Activated gamma-delta T cell treated with Interleukin-2 at 50 U/mL for 16 hours (primary cell): Measurements from ENCODE around the gene CD151.

Experiments
- DNase-seq: peaks from one replicate; pipeline ENCODE4 v3.0.0-alpha.2; 2020

CD151 gene

DNA sequence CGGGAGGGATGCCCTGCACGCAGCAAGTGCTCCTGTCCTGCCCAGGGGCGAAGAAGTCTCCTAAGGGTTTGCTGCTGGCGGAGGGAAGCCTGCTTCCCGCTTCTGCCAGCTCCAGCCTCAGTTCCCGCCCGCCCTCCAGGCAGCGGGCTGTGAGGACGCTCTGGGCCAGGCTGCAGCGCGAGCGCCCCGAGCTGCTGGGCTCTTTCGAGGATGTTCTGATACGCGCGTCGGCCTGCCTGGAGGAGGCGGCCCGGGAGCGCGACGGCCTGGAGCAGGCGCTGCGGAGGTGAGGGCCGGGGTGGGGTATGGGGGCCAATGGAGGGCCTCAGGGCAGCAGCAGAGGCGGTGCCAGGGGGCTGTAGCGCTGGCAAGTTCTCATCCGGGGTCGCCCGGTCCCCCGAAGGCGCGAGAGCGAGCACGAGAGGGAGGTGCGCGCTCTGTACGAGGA, 2.9 kb upstream of the CD151 start:
- DNase-seq: no peak

DNA sequence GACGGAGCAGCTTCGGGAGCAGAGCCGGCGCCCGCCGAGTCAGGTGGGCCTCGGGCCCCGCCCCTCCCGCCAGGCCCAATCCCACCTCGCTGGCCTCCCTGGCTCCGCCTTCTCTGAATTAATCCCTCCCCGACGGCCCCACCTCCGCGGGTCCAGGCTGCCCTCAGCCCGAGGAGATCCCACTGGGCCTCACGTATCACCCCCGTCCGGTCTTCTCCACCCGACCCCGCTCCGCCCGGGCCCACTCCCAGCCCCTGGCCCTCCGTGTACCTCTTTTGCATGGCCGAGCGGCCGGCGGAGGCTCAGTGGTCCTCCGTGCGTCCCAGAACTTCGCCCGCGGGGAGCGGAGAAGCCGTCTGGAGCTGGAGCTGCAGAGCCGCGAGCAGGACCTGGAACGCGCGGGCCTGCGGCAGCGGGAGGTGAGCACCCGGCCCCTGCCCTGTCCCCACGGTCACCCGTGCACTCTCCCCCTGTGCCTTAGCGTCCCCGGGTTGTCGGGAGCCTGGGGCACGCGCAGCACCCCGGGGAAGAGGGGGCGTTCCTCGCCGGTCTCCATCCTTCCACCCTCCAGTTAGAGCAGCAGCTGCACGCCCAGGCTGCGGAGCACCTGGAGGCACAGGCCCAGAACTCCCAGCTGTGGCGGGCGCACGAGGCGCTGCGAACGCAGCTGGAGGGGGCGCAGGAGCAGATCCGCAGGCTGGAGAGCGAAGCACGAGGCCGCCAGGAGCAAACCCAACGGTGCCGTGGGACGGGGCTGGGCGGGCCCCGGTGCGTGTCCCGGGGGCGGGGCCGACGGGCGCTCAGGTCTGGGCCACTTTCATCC, 2.2 kb upstream of the CD151 start:
- DNase-seq: peak; percentile 66

DNA sequence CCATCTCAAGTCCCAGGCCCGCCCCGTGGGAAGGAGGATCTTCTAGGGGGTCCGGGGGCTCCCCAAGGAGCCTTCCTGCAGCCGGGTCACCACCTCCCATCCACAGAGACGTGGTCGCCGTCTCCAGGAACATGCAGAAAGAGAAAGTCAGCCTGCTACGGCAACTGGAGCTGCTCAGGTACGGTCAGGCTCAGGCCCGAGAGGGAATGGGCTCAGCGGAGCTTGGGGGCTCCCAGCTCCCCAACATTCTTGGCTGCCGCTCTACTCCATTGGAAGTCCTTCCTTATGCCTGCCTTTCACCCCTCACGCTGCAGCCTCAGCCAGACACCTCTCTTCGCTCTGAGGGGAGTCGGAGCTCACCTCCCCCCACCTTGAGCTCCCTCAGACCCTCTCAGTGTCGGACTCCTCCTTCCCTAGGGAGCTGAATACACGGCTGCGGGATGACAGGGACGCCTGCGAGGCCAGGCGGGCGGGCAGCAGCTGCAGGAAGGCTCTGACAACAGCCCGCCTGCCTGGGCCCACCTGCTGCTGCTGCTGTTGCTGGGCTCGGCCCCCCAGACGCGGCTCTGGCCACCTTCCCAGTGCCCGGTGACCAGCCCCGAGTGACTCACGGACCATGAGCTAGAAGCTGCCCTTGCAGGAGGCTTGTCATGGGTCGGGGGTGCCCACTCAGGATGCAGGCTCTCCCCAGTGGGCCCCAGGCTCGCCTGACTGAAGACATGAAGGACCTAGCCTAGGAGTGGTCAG, 1.5 kb upstream of the CD151 start:
- no peak for DNase-seq

DNA sequence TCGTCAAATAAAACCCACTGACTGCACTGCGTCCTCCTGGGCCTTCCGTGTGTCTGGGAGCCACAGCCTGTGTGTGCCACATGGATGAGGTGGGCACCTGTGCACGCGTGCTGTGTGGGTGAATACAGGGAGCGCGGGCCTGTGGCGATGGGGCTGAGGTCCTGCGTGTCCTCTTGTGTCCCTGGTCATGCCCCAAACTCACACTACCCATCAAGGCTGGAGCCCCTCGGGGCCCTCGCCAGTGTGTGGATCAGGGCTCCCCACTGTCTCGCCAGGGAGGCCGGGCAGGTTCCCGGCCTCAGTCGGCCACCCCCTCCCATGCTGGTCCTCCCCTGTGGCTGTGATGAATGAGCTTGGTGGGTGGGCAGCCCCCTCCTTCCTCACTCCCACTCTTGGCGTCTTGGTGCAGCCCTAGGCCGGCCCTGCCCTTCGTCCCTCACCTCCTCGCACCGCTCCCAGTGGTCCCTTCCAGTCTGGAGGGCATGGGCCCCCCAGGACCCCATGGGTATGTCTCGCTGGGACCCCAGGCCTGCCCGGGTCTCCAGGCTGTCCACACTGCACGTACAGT, 707 bp upstream of the CD151 start:
- DNase-seq: no peak

DNA sequence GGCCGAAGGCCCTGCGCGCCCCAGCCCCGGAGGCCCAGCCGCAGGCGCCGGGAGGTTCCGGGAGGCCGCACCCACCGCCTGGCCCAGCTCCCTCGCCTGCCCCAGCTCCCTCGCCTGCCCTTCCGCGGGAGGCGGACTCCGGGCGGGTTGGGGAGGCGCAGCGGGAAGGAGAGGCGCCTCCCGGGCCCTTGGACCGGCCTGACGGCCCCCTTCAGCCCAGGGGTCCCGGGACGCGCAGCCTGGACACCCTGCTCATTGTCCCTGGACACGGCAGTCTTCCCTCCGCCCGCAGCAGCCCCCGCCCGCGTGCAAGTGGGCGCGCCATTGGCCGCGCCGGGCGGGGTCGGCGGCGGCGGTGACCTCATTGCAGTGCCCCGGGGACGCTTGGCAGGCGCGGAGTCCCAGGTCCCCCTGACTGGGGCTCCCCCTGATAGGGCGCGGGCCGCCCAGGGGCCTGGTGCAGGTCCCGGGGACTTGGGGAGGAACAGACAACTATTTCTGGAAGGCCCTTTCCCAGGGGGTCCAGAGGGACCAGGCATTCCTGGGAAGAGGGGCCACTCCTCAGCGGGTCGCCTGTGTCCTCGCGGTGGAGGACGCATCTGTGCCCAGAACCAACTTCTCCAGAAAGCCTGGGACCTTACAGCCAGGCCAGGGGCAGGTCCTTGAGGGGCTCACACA, 501 bp downstream of the CD151 start:
- DNase-seq: peak; percentile 26

DNA sequence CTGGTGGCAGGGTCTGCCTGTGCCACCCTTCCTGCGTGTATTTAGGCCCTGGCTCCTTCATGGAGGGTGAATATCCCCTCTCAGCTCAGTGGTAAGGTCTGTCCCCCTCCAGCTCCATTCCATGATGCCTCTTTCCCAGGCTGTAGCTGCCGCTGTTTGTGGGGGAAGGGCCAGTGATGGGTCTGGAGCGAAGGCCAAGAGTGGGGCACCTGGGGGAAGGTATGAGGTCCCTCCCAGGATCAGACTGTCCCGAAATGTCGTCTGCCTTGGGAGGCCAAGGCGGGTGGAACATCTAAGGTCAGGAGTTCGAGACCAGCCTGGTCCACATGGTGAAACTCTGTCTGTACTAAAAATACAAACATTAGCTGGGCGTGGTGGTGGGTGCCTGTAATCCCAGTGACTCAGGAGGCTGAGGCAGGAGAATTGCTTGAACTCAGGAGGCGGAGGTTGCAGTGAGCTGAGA, 1.1 kb downstream of the CD151 start:
- DNase-seq: no peak

DNA sequence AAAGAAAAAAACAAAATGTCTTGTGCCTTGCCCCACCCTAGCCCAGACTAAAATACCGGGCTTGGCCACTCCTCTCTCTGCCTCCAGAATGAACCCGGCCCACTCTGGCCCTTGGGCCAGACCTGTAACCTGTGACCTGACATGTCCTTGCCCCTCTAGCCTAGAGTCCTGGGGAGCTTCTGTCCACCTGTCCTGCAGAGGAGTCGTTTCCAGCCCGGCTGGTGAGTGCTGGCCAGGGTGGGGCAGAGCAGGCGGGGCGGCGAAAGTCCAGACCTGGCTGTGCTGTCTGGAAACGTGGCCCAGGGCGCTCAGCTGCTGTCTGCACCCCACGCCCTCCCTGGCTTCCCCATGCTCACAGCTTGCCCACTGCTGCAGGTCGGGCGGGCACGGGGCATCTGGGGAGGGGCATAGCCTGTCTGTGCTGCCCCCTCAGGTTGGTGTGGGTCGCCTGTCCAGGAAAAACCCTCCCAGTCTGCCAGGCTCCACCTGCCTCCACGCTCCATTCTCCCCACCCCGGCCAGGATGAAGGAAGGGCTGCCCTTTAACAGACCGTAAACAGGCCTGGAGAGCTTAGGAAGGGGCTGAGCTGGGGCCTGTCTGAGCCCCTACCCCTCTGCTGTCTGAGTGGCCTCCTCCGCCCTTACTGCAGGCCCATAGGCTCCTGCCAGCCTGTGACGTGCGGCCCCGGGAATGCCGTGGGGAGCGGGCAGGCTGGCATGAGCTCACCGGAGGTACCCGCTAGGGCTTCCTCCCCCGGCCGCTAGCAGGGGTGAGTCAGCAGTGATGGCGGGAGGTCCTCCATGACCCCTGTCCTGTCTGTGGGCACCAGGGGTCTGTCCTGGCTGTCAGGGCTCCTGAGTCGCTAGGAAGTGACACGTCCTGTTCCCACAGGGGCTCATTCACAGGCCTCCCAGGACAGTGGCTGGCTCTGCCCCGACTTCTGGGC, 1.9 kb downstream of the CD151 start:
- DNase-seq: no peak

DNA sequence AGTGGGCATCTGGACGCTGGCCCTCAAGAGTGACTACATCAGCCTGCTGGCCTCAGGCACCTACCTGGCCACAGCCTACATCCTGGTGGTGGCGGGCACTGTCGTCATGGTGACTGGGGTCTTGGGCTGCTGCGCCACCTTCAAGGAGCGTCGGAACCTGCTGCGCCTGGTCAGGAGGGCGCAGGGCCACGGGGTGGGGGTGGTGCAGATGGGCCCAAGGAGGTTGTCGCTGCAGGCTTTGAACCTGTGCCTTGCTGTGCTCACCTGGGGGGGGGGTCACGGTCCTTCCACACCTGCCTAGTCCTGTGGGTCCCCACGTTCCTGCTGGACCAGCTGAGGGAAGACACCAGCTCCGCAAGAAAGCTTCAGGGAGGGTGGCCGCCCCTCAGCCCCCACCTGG, 3.5 kb downstream of the CD151 start:
- no peak for DNase-seq

DNA sequence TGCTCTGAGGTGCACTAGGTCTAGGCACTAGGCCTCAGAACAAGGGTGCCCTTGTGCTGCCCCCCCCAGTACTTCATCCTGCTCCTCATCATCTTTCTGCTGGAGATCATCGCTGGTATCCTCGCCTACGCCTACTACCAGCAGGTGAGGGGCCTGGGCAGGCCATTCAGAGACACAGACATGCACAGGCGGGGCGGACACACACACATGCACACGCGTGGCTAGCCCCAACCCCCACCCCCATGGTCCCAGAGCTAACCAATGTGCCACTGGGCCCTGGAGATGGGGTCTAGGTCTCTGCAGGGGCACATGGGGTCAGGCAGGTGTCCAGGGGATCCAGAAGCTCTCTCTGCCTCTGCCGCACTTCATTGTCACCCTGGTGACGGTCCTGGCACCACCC, 3.9 kb downstream of the CD151 start:
- no peak for DNase-seq

DNA sequence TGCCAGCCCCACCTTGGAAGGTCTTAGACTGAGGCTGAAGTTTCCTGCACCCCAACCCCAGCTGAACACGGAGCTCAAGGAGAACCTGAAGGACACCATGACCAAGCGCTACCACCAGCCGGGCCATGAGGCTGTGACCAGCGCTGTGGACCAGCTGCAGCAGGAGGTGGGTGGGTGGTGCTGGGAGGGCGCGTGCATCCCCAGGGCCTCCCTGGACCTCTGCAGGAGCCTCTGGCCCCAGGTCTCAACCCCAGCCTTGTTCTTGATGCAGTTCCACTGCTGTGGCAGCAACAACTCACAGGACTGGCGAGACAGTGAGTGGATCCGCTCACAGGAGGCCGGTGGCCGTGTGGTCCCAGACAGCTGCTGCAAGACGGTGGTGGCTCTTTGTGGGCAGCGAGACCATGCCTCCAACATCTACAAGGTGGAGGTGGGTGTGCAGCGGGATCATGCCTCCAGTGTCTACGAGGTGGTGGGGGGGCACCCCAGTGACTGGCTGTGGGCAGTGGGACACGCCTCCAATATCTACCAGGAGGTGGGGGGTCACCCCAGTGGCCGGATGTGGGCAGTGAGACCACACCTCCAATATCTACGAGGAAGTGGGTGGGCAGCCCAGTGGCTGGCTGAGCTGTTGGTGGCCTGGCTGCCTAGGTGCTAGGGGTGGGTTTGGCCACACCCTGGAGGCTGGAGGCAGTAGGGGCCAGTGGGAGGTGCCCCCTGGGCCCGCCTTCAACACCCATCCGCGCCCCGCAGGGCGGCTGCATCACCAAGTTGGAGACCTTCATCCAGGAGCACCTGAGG, 4.6 kb downstream of the CD151 start:
- DNase-seq: no peak

DNA sequence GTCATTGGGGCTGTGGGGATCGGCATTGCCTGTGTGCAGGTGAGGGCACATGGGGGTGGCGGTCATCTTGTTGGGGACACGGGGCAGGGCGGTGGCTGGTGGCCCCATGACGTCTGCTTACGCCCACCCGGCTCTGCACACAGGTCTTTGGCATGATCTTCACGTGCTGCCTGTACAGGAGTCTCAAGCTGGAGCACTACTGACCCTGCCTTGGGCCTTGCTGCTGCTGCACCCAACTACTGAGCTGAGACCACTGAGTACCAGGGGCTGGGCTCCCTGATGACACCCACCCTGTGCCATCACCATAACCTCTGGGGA, 5.2 kb downstream of the CD151 start:
- DNase-seq: no peak

DNA sequence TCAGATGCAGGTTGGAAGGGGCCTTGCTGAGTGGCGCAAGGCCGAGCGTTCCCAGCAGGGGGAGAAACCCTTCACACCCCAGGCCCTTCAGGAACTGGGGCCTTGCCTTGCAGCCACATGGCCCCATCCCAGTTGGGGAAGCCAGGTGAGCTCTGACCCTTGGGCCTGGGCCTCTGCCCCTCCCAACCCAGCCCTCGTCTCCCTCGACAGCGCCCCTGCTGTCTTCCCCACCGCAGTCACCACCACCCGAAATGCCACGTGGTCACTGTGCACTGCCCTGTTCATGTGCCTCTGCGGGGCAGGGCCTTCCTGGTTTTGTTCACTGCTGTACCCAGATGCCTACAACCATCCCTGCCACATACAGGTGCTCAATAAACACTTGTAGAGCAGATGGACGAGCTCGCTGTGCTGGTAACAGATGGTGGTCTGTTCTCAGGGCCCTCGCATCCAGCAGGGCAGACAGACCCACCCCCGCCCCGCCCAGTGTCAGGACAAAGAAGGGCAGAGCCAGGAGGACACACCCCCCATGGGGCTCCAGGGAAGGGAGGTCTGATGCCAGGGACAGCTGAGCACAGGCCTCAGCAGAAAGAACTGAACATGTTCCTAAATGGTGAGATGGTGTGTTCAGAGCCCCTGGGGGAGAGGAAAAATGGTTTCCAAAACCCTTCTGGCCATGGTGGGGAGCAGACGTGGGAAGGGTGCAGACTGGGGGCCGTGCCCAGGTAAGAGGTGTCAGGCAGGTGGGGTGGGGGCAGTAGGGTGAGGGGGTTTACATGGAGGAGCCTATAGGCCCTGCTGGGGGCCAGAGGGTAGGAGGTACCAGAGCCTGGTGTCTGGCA, 5.9 kb downstream of the CD151 start:
- DNase-seq: no peak

DNA sequence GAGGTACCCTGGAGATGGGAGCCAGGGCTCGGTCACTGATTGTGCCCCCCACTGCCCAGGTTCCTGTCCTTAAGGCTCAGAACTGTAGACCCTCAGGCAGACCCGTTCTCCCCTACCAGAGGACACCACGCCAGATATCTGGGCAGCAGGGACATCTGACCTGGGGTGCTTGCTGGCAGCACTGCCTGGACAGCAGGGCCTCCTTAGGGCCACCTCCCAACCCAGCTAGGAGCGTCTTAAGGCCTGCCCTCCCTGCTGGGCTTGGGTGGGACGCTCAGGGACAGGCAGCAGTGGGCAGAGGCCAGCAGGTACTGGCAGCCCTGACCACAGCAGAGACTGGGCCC, 6.5 kb downstream of the CD151 start:
- no peak for DNase-seq

DNA sequence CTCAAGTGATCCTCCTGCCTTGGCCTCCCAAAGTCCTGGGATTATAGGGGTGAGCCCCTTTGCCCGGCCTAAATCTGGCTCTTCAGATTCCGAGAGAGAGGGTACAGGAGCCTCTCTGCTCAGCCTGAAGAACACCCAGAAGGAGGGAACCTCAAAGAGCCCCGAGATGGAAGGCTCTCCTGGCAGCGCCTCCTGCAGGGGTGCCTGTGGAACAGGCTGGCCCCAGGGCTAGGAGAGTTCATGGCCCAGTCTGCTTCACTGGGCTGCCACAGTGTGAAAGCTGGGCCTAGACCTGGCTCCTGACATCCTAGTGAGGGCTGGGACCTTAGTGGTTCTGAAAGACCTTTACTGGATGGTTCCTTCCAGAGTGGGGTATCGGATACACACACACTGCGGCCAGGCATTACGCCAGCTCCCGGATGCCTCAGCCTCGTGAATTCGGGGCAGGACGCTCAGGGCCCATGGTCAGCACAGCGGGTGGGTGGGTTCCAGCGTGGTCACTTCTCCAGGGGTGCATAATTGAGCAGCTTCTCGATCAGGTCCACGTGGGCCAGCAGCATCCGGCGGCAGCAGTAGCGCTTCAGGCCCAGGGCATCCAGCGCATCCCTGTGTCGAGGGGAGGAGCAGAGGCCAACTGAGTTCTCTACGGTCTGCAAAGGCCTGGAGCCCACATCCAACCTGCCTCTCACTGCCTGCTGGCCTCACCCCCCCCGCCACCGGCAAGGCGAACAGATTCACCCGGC, 7.3 kb downstream of the CD151 start:
- no peak for DNase-seq

DNA sequence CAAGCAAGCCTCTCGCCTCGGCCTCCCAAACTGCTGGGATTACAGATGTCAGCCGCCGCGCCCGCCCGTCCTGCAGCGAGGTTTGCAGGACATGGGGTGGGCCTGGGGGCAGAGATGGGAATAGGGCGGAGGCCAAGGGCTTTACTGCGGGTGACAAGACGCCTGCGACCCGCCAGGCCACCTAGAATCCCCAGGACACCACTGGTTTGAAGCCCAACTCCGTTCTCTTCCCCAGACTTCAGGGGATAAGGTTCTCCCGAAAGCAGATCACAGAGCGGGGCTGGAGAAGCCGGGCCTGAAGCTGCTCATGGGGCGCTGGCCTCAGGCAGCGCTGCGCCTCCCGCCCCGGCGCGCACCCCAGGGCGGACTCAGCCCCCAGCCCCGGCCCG, 9.2 kb downstream of the CD151 start:
- DNase-seq: peak; percentile 16

DNA sequence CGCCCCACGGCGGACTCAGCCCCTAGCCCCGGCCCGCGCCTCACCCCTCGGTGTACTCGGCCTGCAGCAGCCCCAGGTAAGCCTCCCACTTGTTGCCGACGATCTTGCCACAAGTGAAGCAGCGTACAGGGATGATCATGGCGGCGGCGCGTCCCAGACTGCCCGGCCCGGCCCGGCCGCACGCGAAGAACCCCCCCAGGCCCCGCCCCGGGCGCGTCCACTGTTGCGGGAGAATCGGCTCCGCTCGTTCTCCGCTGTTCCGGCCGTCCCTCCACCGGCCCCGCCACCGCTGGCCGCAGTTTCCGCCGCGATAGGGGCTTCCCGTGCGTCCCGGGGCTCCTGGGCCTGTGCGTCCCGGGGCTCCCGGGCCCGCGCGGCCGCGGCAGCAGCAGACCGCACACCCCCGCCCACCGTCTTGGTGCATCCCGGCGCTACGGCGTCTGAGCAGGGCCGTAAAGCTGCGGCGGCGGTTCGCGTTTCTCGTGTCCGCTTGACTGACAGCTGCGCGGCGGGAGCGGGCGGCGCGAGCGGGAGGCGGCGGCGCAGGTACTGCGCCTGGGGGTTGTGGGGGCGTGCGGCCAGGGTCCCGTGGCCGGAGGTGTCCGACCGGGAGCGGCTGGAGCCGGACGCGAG, 9.7 kb downstream of the CD151 start, which contains the start of the genes POLR2L and TSPAN4:
Gene POLR2L (minus strand): TSS at position 160 of the 633 bp plus-strand sequence. CDS start 21 bp downstream, at position 139.
Gene TSPAN4 (plus strand): TSS at position 483 of the 633 bp plus-strand sequence. CDS start 7,453 bp downstream, outside the sequence.
- DNase-seq: peak; percentile 88

DNA sequence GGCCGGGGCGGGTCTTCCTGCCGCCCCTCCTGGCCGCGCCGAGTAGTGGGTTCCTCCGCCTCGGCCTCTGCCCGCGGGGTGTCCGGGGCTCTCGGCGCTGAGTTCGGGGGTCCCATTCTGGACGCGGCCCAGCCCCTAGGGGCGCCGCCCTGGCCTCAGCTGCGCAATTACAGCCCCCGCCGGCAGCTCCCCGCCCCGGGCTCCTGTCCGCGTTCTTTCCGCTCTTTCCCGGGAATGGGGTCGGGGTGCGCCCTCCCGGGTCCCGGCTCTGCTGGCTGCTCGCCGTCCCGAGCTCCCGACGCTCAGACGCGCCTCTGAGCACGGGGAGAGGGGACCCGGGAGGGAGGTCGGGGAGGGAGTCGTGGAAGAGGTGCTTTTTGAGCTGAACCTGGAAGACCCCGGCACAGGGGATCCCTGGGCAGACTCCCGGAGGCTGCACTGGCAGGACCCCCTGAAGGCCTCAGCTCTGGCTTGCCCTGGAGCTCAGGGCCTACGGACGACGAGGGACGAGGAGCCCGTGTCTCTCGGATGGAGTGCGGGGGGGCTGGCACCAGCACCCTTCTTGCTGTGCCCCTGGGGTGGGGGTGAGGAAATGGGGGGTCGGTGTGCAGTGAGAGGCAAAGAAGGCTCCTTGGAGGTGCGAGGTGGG, 10.5 kb downstream of the CD151 start:
- no peak for DNase-seq
